ENCODE measurements around the gene FTO.

GRCh38 chr16:53922067-53922806 is 218.3 kb downstream of the FTO start:
- TF ChIP-seq, protein P1, sequence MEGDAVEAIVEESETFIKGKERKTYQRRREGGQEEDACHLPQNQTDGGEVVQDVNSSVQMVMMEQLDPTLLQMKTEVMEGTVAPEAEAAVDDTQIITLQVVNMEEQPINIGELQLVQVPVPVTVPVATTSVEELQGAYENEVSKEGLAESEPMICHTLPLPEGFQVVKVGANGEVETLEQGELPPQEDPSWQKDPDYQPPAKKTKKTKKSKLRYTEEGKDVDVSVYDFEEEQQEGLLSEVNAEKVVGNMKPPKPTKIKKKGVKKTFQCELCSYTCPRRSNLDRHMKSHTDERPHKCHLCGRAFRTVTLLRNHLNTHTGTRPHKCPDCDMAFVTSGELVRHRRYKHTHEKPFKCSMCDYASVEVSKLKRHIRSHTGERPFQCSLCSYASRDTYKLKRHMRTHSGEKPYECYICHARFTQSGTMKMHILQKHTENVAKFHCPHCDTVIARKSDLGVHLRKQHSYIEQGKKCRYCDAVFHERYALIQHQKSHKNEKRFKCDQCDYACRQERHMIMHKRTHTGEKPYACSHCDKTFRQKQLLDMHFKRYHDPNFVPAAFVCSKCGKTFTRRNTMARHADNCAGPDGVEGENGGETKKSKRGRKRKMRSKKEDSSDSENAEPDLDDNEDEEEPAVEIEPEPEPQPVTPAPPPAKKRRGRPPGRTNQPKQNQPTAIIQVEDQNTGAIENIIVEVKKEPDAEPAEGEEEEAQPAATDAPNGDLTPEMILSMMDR (IDR thresholded peaks at IDR 0.05), result no peak
- TF ChIP-seq ZFX (IDR thresholded peaks at IDR 0.05; ENCODE audit: borderline replicate concordance), result no peak
